Stimulated activated naive CD8-positive, alpha-beta T cell treated with anti-CD3 and anti-CD28 coated beads, Interleukin-15, Interleukin-2, amounts not matched to agents 100 ng/mL and 50 ng/mL, for 24 hours (primary cell): ENCODE data around the gene TRIM59.
"Not testable (repeated sequence)": the region's sequence is repeated elsewhere in the genome, so short reads cannot be mapped to it uniquely, and the experiment has no call there.

Experiments
- H3K27ac Mint-ChIP-seq: one replicate; pipeline ENCODE4 v1.8.0; 2021; ENCODE audit warnings: mild to moderate bottlenecking, mixed read lengths
- H3K27me3 Mint-ChIP-seq: one replicate; pipeline ENCODE4 v1.8.0; 2021; ENCODE audit warnings: mixed read lengths
- H3K36me3 Mint-ChIP-seq: one replicate; pipeline ENCODE4 v1.8.0; 2021; ENCODE audit warnings: low read depth, mixed read lengths
- H3K4me1 Mint-ChIP-seq: one replicate; pipeline ENCODE4 v1.8.0; 2021; ENCODE audit warnings: low read depth, mixed read lengths
- H3K4me3 Mint-ChIP-seq: one replicate; pipeline ENCODE4 v1.8.0; 2021; ENCODE audit warnings: mild to moderate bottlenecking, mixed read lengths
- H3K9me3 Mint-ChIP-seq: one replicate; pipeline ENCODE4 v1.8.0; 2021; ENCODE audit warnings: mixed read lengths

Gene TRIM59

DNA sequence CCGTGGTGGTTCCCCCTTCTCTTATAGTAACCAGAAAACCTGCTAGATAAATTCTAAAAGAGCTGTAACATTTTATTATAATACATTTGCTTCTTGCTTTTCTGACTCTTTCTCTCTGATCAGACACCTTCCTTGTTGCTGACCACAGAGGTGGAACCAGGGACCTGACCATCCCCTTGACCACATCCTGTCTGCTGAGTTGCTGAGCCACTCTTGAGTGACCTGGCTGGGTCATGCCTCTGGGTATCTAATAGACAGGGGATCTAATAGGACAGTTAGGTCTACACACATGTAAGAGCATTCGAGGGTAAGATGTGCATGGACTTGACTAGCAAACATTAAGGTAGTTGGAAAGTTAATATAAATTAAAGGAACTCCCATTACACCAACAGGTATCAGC is 22.8 kb upstream of the TRIM59 start:
- H3K27me3 Mint-ChIP-seq, result peaks cover 11% of the 10 kb centered on the region
- peaks cover 14% of the 10 kb centered on the region for H3K9me3 Mint-ChIP-seq

DNA sequence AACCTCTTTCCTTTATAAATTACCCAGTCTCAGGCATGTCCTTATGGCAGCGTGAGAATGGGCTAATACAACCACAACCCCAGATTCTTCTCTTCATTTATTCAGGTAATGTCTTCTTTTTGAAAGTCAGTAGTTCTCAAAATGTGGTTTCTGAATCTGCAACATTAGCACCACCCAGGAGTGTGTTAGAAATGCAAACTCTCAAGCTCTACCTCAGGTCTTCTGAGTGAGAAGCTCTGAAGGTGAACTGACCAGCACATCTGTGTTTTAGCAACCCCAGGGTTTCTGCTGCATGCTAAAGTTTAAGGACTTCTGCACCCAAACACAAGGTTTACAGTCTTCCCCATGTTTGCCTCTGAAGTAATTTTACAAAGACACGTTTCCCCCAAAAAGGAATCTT is 22.3 kb upstream of the TRIM59 start:
- Mint-ChIP-seq H3K27ac (no peak overlapping the region), H3K27me3 (peaks cover 11% of the 10 kb centered on the region), H3K4me3 (no peak overlapping the region), H3K36me3 (no peaks in the 10 kb centered on the region), H3K9me3 (peaks cover 14% of the 10 kb centered on the region), H3K4me1 (no peaks in the 10 kb centered on the region)

More for the DNA sequence above, 22.8 kb upstream of the TRIM59 start:
- Mint-ChIP-seq H3K4me3 (no peak overlapping the region), H3K36me3 (no peaks in the 10 kb centered on the region), H3K27ac (no peak overlapping the region), H3K4me1 (no peaks in the 10 kb centered on the region)

DNA sequence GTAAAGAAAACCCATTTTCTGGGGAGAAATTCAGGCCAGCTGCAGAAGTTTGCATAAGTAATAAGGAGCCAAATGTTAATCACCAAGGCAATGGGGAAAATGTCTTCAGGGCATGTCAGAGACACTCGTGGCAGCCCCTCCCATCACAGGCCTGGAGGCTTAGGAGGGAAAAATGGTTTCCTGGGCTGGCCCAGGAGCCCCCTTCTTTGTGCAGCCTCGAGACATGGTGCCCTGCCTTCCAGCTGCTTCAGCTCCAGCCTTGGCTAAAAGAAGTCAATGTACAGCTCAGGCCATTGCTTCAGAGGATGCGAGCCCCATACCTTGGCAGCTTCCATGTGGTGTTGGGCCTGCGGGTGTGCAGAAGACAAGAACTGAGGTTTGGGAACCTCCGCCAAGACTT is 20.6 kb upstream of the TRIM59 start:
- Mint-ChIP-seq H3K4me1 (no peaks in the 10 kb centered on the region), H3K36me3 (no peaks in the 10 kb centered on the region), H3K27me3 (peaks cover 11% of the 10 kb centered on the region), H3K4me3 (no peak overlapping the region), H3K27ac (no peak overlapping the region), H3K9me3 (peaks cover 14% of the 10 kb centered on the region)

DNA sequence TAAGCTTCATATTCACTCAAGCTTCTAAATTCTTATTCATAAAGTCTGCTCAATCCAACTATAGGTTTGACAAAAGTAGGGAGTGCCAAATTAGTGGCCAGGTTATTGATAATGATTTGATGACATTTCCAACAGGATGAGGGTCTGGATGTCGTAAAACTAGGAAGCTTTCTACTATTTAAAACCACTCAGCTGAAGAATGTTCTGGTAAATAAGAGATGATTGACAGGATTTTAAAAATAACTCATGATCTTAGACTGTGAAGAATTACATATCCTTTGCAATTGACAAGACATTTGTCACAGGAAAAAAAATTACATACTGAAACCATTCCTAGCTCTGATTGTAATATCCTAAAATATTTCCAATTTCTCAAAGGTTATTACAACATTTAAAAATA is 15.4 kb upstream of the TRIM59 start:
- no peak overlapping the region for H3K4me3 Mint-ChIP-seq
- peaks cover 11% of the 10 kb centered on the region for H3K27me3 Mint-ChIP-seq
- no peaks in the 10 kb centered on the region for H3K4me1 Mint-ChIP-seq
- H3K27ac Mint-ChIP-seq, result no peak overlapping the region
- H3K9me3 Mint-ChIP-seq, result peaks cover 13% of the 10 kb centered on the region
- H3K36me3 Mint-ChIP-seq, result no peaks in the 10 kb centered on the region

DNA sequence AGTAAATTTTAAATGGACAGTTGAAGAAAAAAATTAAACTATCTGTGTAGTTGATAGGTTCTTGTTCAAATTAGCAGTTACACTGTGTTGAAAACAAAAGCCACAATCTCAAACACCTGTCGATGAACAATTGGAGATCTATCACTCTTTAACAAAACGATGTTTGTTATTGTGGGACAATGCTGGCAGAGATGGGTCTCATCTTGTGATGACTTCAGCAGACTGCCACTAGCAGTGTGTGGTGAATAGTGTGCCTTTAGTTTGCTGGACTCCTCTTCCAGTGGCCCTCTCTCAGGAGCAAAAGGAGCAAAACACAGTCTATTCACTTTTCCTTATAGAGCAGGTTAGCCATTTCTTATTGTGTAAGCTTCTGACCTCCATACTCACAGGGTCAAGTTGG is 14.7 kb upstream of the TRIM59 start:
- Mint-ChIP-seq H3K4me3 (no peak overlapping the region), H3K27me3 (peaks cover 11% of the 10 kb centered on the region), H3K4me1 (no peaks in the 10 kb centered on the region), H3K27ac (no peak overlapping the region), H3K36me3 (no peaks in the 10 kb centered on the region), H3K9me3 (peaks cover 6% of the 10 kb centered on the region)

DNA sequence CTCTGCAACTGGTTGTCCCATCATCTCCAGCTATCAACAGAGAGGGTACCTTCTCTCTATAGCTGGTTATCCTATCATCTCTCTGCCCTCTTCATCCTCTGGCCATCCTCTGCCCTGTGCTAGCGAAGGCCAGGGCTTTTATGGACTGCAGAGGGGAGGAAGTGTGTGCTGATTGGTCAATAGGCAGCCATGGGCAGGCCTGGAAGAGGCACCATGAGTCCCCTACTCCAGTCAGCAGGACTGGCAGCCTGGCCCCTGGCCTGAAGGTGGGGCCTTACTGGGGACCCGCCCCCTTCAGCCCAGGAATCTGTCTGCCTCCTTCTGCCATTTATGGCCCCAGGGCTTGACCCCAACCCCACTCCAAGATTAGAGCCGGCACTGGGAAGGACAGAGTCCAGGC is 10.4 kb upstream of the TRIM59 start:
- H3K27me3 Mint-ChIP-seq, result peaks cover 4% of the 10 kb centered on the region
- H3K9me3 Mint-ChIP-seq, result no peaks in the 10 kb centered on the region
- H3K27ac Mint-ChIP-seq, result no peak overlapping the region
- H3K4me1 Mint-ChIP-seq, result no peaks in the 10 kb centered on the region
- no peak overlapping the region for H3K4me3 Mint-ChIP-seq
- H3K36me3 Mint-ChIP-seq, result no peaks in the 10 kb centered on the region

DNA sequence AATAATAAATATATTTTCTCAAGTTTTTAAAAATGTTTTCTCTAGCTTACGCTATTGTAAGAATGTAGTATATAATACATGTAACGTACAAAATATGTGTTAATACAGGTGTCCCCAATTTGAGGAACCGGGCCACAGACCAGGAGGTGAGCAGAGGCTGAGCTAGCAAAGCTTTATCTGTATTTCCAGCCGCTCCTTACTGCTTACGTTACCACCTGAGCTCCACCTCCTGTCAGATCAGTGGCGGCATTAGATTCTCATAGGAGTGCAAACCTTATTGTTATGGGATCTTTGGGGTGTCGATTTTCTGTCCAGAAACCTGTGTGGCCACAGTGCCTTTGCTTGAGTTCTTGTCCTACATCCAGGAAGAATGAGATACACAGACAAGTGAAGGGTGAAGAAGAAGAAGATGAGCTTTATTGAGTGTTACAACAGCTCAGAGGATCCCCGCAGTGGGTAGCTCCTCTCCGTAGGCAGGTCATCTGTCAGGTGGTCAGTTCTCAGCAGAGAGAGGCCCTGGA is 9.9 kb upstream of the TRIM59 start:
- Mint-ChIP-seq H3K9me3 (no peaks in the 10 kb centered on the region), H3K4me3 (no peak overlapping the region), H3K4me1 (no peaks in the 10 kb centered on the region), H3K36me3 (no peaks in the 10 kb centered on the region), H3K27me3 (peaks cover 4% of the 10 kb centered on the region), H3K27ac (no peak overlapping the region)

DNA sequence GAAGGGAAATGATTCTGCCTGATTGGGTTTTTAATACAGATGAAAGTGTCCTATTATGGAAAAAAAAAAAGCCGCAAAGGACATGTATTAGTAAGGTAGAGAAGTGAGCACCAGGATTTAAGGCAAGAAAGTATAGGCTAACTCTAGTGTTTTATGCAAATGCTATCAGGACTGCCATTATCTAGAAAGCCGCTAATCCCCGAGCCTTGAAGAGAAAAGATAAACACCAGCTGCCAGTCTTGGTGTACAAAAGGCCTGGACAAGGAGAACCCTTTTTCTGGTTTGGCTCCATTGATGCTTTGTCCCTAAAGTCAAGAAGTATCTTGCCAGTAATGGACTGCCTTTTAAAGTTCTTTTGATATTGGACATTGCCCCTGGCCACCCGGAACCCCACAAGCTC is 8.6 kb upstream of the TRIM59 start:
- H3K4me3 Mint-ChIP-seq, result no peak overlapping the region
- H3K27ac Mint-ChIP-seq, result no peak overlapping the region
- H3K36me3 Mint-ChIP-seq, result no peaks in the 10 kb centered on the region
- peaks cover 4% of the 10 kb centered on the region for H3K27me3 Mint-ChIP-seq
- H3K4me1 Mint-ChIP-seq, result no peaks in the 10 kb centered on the region
- H3K9me3 Mint-ChIP-seq, result no peaks in the 10 kb centered on the region

DNA sequence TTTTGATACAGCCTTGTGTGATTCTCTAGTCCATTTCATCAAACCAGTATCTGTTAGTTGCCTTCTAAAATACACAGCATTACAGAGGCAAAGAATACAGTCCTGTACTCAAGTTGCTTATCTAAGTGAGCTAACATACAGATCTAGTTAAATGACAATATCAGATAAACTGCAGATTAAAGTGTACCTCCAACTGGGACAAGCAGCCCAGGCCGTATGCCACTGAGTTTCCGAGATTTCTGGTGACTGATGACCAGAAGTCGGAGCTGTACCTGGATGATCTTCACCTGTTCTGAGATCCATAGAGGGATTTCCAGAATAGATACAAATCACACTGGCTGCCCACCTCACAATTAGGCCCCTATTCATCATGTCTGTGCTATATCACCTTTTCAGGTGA is 6.3 kb upstream of the TRIM59 start:
- no peak overlapping the region for H3K27ac Mint-ChIP-seq
- no peak overlapping the region for H3K4me3 Mint-ChIP-seq
- no peaks in the 10 kb centered on the region for H3K4me1 Mint-ChIP-seq
- H3K9me3 Mint-ChIP-seq, result no peaks in the 10 kb centered on the region
- no peaks in the 10 kb centered on the region for H3K27me3 Mint-ChIP-seq
- no peaks in the 10 kb centered on the region for H3K36me3 Mint-ChIP-seq

DNA sequence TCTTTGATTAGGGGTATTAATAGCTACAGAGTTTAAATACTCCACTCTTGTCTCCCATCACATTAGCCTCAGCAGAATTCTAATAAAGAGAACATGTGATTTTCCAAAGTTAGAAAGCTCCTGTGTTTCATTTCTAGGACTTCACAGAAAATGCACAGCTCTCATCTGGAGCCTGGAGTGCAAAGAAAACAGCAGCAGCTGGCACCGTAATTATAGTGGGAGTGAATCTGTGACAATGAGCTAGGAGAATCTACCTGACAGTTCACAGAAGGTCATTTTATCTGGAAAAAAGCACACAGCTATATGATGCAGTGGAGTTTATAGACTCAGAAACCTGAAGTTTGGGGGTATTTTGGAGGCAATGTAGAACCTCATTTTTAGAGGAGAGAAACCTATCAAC is 5.4 kb upstream of the TRIM59 start:
- Mint-ChIP-seq H3K36me3 (no peaks in the 10 kb centered on the region), H3K9me3 (no peaks in the 10 kb centered on the region), H3K27me3 (no peaks in the 10 kb centered on the region), H3K27ac (no peak overlapping the region), H3K4me1 (peaks cover 7% of the 10 kb centered on the region), H3K4me3 (no peak overlapping the region)

DNA sequence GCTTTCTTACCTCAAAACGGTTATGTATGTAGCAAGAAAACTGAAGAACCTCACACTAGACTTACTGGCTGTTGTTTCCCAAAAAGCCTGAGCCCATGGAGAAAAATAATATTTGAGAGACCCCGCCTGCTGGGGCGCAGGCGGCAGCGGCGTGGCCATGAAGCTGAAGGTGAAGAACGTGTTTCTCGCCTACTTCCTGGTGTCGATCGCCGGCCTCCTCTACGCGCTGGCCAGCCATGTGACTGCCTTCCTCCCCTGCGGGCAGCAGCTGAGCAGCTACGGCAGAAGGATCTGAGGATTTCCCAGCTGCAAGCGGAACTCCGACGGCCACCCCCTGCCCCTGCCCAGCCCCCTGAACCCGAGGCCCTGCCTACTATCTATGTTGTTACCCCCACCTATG is 2.7 kb upstream of the TRIM59 start:
- H3K9me3 Mint-ChIP-seq, H3K4me3 Mint-ChIP-seq, H3K27ac Mint-ChIP-seq, H3K27me3 Mint-ChIP-seq: not testable (repeated sequence)
- peaks cover 18% of the 10 kb centered on the region for H3K36me3 Mint-ChIP-seq
- peaks cover 20% of the 10 kb centered on the region for H3K4me1 Mint-ChIP-seq

DNA sequence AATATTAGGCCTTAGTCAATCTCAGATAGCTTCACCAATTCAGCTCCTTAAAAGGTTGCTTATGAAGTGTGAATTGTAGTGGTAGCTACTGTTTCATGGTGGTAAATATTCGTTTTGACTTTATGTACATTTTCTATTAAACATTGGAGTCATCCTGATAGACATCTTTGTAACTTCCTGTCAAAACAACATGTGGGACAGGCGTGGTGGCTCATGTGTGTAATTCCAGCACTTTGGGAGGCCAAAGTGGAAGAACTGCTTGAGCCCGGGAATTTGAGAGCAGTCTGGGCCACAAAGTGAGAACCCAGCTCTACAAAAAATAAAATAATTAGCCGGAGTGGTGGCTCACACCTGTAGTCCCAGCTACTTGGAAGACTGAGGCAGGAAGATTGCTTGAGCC is 2.0 kb upstream of the TRIM59 start:
- H3K9me3 Mint-ChIP-seq, result no peaks in the 10 kb centered on the region
- no peaks in the 10 kb centered on the region for H3K27me3 Mint-ChIP-seq
- peaks cover 24% of the 10 kb centered on the region for H3K36me3 Mint-ChIP-seq
- no peak overlapping the region for H3K4me3 Mint-ChIP-seq
- no peak overlapping the region for H3K27ac Mint-ChIP-seq
- H3K4me1 Mint-ChIP-seq, result peaks cover 26% of the 10 kb centered on the region

DNA sequence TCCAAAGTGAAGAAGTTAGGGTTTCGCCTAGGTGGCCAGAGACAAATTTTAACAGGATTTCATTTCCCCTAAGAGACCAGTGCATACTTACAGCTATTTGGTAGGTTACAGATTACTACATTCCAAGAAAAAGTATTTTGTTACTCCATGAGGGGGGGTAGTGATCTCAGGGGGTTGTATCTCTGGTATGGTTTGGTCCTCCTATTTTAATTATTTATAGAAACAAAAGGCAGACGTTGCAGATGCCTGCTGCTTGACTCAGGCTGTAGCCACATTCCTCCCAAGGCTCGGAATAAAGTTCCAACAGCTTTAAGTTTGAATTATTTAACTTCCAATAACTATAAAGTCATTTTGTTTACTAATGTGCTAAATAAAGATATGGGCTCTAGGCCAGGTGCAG is 1.3 kb upstream of the TRIM59 start:
- H3K4me3 Mint-ChIP-seq, result peak overlapping the region; percentile 99

DNA sequence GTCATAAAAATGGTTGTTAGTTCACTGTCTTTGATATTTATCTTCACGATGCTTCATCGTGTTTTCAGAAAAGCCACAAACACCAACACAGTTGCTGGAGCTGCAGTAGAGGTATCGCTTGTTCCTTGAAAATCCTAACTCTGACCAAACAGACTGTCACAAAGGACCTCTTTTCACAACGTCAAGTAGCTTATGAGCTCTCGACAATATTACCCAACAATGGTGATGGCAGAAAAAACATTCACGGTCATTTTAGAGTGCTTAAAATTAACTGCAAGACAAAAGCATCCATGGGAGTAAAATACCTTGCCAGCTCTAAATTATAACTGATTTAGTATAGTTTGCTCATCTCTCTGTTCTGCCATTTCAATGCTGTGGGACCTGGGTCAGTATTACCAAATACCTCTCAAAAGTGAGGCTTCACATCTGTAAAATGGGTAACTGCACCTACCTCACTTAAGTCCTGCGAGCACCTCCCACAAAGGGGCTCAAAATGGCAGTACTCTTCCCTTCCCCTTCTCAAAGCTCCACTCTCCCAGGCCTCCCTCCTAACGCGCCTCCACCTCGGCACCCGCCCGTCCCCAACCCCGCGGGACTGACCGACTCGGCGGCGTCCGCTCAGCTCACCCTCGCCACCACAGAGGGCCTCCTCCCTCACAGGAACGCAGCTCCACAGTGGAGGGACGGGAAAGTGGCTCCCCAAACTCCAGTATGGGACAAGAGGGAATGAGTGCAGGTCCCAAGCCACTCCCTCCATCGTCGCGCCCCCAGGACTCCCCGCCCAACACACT is 546 bp downstream of the TRIM59 start:
- peaks cover 42% of the 10 kb centered on the region for H3K36me3 Mint-ChIP-seq
- no peaks in the 10 kb centered on the region for H3K9me3 Mint-ChIP-seq

More for the DNA sequence above, 1.3 kb upstream of the TRIM59 start:
- H3K9me3 Mint-ChIP-seq, result no peaks in the 10 kb centered on the region
- peaks cover 32% of the 10 kb centered on the region for H3K4me1 Mint-ChIP-seq
- peak overlapping the region; percentile 98 for H3K27ac Mint-ChIP-seq
- H3K36me3 Mint-ChIP-seq, result peaks cover 30% of the 10 kb centered on the region
- no peaks in the 10 kb centered on the region for H3K27me3 Mint-ChIP-seq

DNA sequence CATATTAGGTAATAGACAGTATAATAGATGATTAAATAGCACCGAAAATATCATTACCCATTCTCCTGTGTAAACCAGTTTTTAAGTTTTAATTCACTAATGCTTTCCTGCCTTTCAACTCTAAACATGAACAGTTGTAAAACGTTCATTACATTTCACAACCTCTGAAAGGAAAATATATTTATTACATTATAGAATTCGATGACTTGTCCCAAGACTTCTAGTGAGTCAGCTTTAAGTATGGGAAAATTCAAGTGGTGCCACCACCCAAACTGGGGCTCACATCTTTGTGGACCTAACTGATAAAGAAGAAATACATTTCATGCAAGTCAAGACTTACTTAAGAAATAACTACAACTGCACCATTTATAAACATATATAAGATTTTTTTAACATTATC is 2.0 kb downstream of the TRIM59 start:
- Mint-ChIP-seq H3K9me3 (no peaks in the 10 kb centered on the region), H3K4me3 (no peak overlapping the region), H3K27ac (no peak overlapping the region), H3K4me1 (peaks cover 47% of the 10 kb centered on the region), H3K27me3 (no peaks in the 10 kb centered on the region), H3K36me3 (peaks cover 52% of the 10 kb centered on the region)

More for the DNA sequence above, 546 bp downstream of the TRIM59 start:
- Mint-ChIP-seq H3K27me3 (no peaks in the 10 kb centered on the region), H3K4me1 (peaks cover 40% of the 10 kb centered on the region), H3K4me3 (peak overlapping the region; percentile 99), H3K27ac (peak overlapping the region; percentile 98)

DNA sequence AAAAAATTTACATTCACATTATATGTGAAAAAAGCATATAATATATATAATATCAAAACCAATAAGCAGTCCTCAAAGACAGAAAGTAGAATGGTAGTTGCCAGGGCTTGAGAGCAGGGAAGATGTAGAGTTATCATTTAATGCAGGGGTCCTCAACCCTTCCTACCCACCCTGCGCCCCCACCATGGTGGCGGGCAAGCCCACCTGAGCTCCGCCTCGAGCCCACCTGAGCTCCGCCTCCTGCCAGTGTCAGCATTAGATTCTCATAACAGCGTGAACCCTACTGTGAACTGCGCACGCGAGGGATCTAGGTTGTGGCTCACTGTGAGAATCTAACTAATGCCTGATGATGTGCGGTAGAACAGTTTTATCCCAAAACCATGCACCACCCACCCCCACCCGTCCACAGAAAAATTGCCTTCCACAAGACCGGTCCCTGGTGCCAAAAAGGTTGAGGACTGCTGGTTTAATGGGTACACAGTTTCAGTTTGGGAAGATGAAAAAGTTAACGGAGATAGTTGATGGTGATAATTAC is 3.0 kb downstream of the TRIM59 start:
- Mint-ChIP-seq H3K27me3 (no peaks in the 10 kb centered on the region), H3K36me3 (peaks cover 59% of the 10 kb centered on the region), H3K4me1 (peaks cover 51% of the 10 kb centered on the region), H3K9me3 (no peaks in the 10 kb centered on the region), H3K4me3 (peak overlapping the region; percentile 59), H3K27ac (no peak overlapping the region)
